ENCODE data around the gene ZNF8.
A peak's percentile ranks its signal among the peaks of the same experiment; 100 is the strongest.

ZNF8 gene

DNA sequence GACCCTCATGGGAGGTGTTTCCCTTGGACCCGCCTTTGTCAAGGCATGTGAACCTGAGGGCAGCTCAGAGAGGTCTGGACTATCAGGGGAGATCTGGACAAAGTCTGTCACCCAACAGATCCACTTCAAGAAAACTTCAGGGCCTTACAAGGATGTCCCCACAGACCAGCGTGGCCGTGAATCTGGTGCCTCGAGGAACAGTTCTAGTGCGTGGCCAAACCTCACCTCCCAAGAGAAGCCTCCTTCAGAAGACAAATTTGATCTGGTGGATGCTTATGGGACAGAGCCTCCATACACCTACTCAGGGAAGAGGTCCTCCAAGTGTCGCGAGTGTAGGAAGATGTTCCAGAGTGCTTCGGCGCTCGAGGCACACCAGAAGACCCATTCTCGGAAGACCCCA is 59.6 kb downstream of the ZNF8 start:
- Histone ChIP-seq H3K4me3 (ENCODE audit: insufficient read depth in 1 of 2, low read depth in 1 of 2, low read length in 2 of 2) (no peak overlapping the region), H2BK120ac (ENCODE audit: low read depth, low read length) (no peak overlapping the region), H3K79me1 (replicated peaks; ENCODE audit: low read length, poor library complexity, severe bottlenecking) (peaks cover 44% of the 10 kb centered on the region), H2AFZ (ENCODE audit: low read depth, low read length) (no peak overlapping the region), H3K9me3 (ENCODE audit: control insufficient read depth, low read length) (peaks cover 14% of the 10 kb centered on the region), H2BK15ac (ENCODE audit: low read depth, poor library complexity, severe bottlenecking) (no peak overlapping the region), H3K18ac (ENCODE audit: low read depth in 1 of 2, low read length in 2 of 2) (no peak overlapping the region), H3K4ac (ENCODE audit: low read depth in 1 of 2, low read length in 2 of 2) (no peak overlapping the region), H3K14ac (ENCODE audit: low read length in 2 of 2) (no peak overlapping the region), H3K36me3 (ENCODE audit: control insufficient read depth in 1 of 2, insufficient read depth in 2 of 2, low read depth in 1 of 2, low read length in 2 of 2) (peaks cover 62 to 70% of the 10 kb centered on the region in 2 experiments), H3K27me3 (ENCODE audit: control insufficient read depth in 1 of 2, insufficient read depth in 1 of 2, low read length in 2 of 2) (no peaks in the 10 kb centered on the region), H3K4me1 (ENCODE audit: control insufficient read depth, insufficient read depth, low read depth, low read length) (no peaks in the 10 kb centered on the region), H2BK12ac (ENCODE audit: low read length in 2 of 2) (no peak overlapping the region), H2AK5ac (ENCODE audit: low read length, severe bottlenecking) (no peak overlapping the region), H3K27ac (ENCODE audit: low read length, poor library complexity, severe bottlenecking) (no peak overlapping the region), H3K9ac (ENCODE audit: low read length) (no peak overlapping the region), H3K4me2 (ENCODE audit: low read length, poor library complexity, severe bottlenecking) (no peak overlapping the region), H4K8ac (ENCODE audit: low read length) (no peak overlapping the region), H3K23ac (ENCODE audit: low read length in 2 of 2) (no peak overlapping the region), H2BK5ac (ENCODE audit: low read depth, low read length, poor library complexity, severe bottlenecking) (no peak overlapping the region), H4K91ac (ENCODE audit: low read length) (no peak overlapping the region)
- WGBS, result 99% methylated on average over 11 of the region's 11 CpGs
- DNase-seq, result no peak

DNA sequence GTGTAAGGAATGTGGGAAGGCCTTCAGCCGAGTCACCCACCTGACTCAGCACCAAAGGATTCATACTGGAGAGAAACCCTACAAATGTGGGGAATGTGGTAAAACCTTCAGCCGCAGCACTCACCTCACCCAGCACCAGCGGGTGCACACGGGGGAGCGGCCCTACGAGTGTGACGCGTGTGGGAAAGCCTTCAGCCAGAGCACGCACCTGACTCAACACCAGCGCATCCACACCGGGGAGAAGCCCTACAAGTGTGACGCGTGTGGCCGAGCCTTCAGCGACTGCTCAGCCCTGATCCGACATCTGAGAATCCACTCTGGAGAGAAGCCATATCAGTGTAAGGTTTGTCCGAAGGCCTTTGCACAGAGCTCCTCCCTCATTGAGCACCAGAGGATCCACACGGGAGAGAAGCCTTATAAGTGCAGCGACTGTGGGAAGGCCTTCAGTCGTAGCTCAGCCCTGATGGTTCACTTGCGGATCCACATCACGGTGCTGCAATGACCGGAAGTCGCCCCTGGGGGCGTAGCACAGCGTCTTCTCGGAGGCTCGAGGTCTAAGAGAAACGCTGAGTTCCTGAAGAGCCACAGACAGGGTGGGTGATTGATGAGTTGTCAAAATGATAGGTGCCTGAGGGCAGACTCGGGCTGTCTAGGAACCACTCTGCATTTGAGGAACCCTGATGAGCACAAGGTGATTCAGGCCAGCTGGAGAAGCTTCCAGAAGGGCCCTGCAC is 60.2 kb downstream of the ZNF8 start:
- H4K8ac ChIP-seq (ENCODE audit: low read length), result no peak overlapping the region
- no peak overlapping the region for H3K4me2 ChIP-seq (ENCODE audit: low read length, poor library complexity, severe bottlenecking)
- no peak overlapping the region for H3K4me3 ChIP-seq (ENCODE audit: insufficient read depth in 1 of 2, low read depth in 1 of 2, low read length in 2 of 2)
- H3K9me3 ChIP-seq (ENCODE audit: control insufficient read depth, low read length), result peaks cover 14% of the 10 kb centered on the region
- DNase-seq, result no peak
- H2BK12ac ChIP-seq (ENCODE audit: low read length in 2 of 2), result no peak overlapping the region
- H3K14ac ChIP-seq (ENCODE audit: low read length in 2 of 2), result no peak overlapping the region
- H3K27ac ChIP-seq (ENCODE audit: low read length, poor library complexity, severe bottlenecking), result no peak overlapping the region
- peaks cover 62 to 70% of the 10 kb centered on the region in 2 experiments for H3K36me3 ChIP-seq (ENCODE audit: control insufficient read depth in 1 of 2, insufficient read depth in 2 of 2, low read depth in 1 of 2, low read length in 2 of 2)
- WGBS, result 87% methylated on average over 30 of the region's 30 CpGs
- H4K91ac ChIP-seq (ENCODE audit: low read length), result no peak overlapping the region
- no peak overlapping the region for H2AK5ac ChIP-seq (ENCODE audit: low read length, severe bottlenecking)
- no peak overlapping the region for H2BK120ac ChIP-seq (ENCODE audit: low read depth, low read length)
- no peaks in the 10 kb centered on the region for H3K27me3 ChIP-seq (ENCODE audit: control insufficient read depth in 1 of 2, insufficient read depth in 1 of 2, low read length in 2 of 2)
- no peak overlapping the region for H3K4ac ChIP-seq (ENCODE audit: low read depth in 1 of 2, low read length in 2 of 2)
- no peak overlapping the region for H2BK15ac ChIP-seq (ENCODE audit: low read depth, poor library complexity, severe bottlenecking)
- no peak overlapping the region for H2AFZ ChIP-seq (ENCODE audit: low read depth, low read length)
- no peaks in the 10 kb centered on the region for H3K4me1 ChIP-seq (ENCODE audit: control insufficient read depth, insufficient read depth, low read depth, low read length)
- no peak overlapping the region for H3K9ac ChIP-seq (ENCODE audit: low read length)
- no peak overlapping the region for H2BK5ac ChIP-seq (ENCODE audit: low read depth, low read length, poor library complexity, severe bottlenecking)
- H3K79me1 ChIP-seq (replicated peaks; ENCODE audit: low read length, poor library complexity, severe bottlenecking), result peaks cover 44% of the 10 kb centered on the region
- no peak overlapping the region for H3K18ac ChIP-seq (ENCODE audit: low read depth in 1 of 2, low read length in 2 of 2)
- H3K23ac ChIP-seq (ENCODE audit: low read length in 2 of 2), result no peak overlapping the region

- Histone ChIP-seq H2BK15ac (ENCODE audit: low read depth, poor library complexity, severe bottlenecking) (no peak overlapping the region), H2AFZ (ENCODE audit: low read depth, low read length) (no peak overlapping the region), H3K4me1 (ENCODE audit: control insufficient read depth, insufficient read depth, low read depth, low read length) (peaks cover 10% of the 10 kb centered on the region), H3K14ac (ENCODE audit: low read length in 2 of 2) (no peak overlapping the region), H2BK5ac (ENCODE audit: low read depth, low read length, poor library complexity, severe bottlenecking) (no peak overlapping the region), H2BK120ac (ENCODE audit: low read depth, low read length) (no peak overlapping the region), H3K9ac (ENCODE audit: low read length) (no peak overlapping the region), H3K4me2 (ENCODE audit: low read length, poor library complexity, severe bottlenecking) (no peak overlapping the region), H3K27me3 (ENCODE audit: control insufficient read depth in 1 of 2, insufficient read depth in 1 of 2, low read length in 2 of 2) (no peaks in the 10 kb centered on the region), H3K4me3 (ENCODE audit: insufficient read depth in 1 of 2, low read depth in 1 of 2, low read length in 2 of 2) (no peak overlapping the region), H2BK12ac (ENCODE audit: low read length in 2 of 2) (no peak overlapping the region), H4K8ac (ENCODE audit: low read length) (no peak overlapping the region), H4K91ac (ENCODE audit: low read length) (no peak overlapping the region), H3K18ac (ENCODE audit: low read depth in 1 of 2, low read length in 2 of 2) (no peak overlapping the region), H2AK5ac (ENCODE audit: low read length, severe bottlenecking) (no peak overlapping the region), H3K79me1 (replicated peaks; ENCODE audit: low read length, poor library complexity, severe bottlenecking) (peaks cover 27% of the 10 kb centered on the region), H3K36me3 (ENCODE audit: control insufficient read depth in 1 of 2, insufficient read depth in 2 of 2, low read depth in 1 of 2, low read length in 2 of 2) (peaks cover 16 to 21% of the 10 kb centered on the region in 2 experiments), H3K27ac (ENCODE audit: low read length, poor library complexity, severe bottlenecking) (no peak overlapping the region), H3K9me3 (ENCODE audit: control insufficient read depth, low read length) (no peaks in the 10 kb centered on the region), H3K23ac (ENCODE audit: low read length in 2 of 2) (no peak overlapping the region), H3K4ac (ENCODE audit: low read depth in 1 of 2, low read length in 2 of 2) (no peak overlapping the region)
- 93% methylated on average over 4 of the region's 5 CpGs for WGBS
- DNase-seq, result peak; percentile 15
Measured at GRCh38 chr19:58345558-58345957, 66.8 kb downstream of the ZNF8 start.

- 1% methylated on average over 70 of the region's 82 CpGs for WGBS
- H3K14ac ChIP-seq (ENCODE audit: low read length in 2 of 2), result peak overlapping the region in 1 of 2 experiments; percentile 93
Measured at GRCh38 chr19:58346961-58347929, 68.5 kb downstream of the ZNF8 start.

More at GRCh38 chr19:58346961-58347929, 68.5 kb downstream of the ZNF8 start:
- peak overlapping the region; percentile 73 for H4K8ac ChIP-seq (ENCODE audit: low read length)
- no peak overlapping the region for H2BK120ac ChIP-seq (ENCODE audit: low read depth, low read length)
- no peaks in the 10 kb centered on the region for H3K27me3 ChIP-seq (ENCODE audit: control insufficient read depth in 1 of 2, insufficient read depth in 1 of 2, low read length in 2 of 2)
- peak overlapping the region; percentile 94 to 95 for H3K18ac ChIP-seq (ENCODE audit: low read depth in 1 of 2, low read length in 2 of 2)
- H3K27ac ChIP-seq (ENCODE audit: low read length, poor library complexity, severe bottlenecking), result peak overlapping the region; percentile 71
- peak; percentile 78 for DNase-seq
- peak overlapping the region; percentile 88 to 90 for H3K4me3 ChIP-seq (ENCODE audit: insufficient read depth in 1 of 2, low read depth in 1 of 2, low read length in 2 of 2)
- peak overlapping the region; percentile 77 for H2BK15ac ChIP-seq (ENCODE audit: low read depth, poor library complexity, severe bottlenecking)
- peak overlapping the region; percentile 84 for H3K4me2 ChIP-seq (ENCODE audit: low read length, poor library complexity, severe bottlenecking)
- H3K23ac ChIP-seq (ENCODE audit: low read length in 2 of 2), result peak overlapping the region in 1 of 2 experiments; percentile 66
- peaks cover 4 to 27% of the 10 kb centered on the region in 2 experiments for H3K36me3 ChIP-seq (ENCODE audit: control insufficient read depth in 1 of 2, insufficient read depth in 2 of 2, low read depth in 1 of 2, low read length in 2 of 2)
- H3K4ac ChIP-seq (ENCODE audit: low read depth in 1 of 2, low read length in 2 of 2), result peak overlapping the region; percentile 81 to 98
- peaks cover 31% of the 10 kb centered on the region for H3K79me1 ChIP-seq (replicated peaks; ENCODE audit: low read length, poor library complexity, severe bottlenecking)
- peak overlapping the region; percentile 87 for H3K9ac ChIP-seq (ENCODE audit: low read length)
- H3K4me1 ChIP-seq (ENCODE audit: control insufficient read depth, insufficient read depth, low read depth, low read length), result peaks cover 10% of the 10 kb centered on the region
- H2AFZ ChIP-seq (ENCODE audit: low read depth, low read length), result peak overlapping the region; percentile 84
- H2BK5ac ChIP-seq (ENCODE audit: low read depth, low read length, poor library complexity, severe bottlenecking), result peak overlapping the region; percentile 24
- peak overlapping the region in 1 of 2 experiments; percentile 48 for H2BK12ac ChIP-seq (ENCODE audit: low read length in 2 of 2)
- H3K9me3 ChIP-seq (ENCODE audit: control insufficient read depth, low read length), result no peaks in the 10 kb centered on the region
- H4K91ac ChIP-seq (ENCODE audit: low read length), result peak overlapping the region; percentile 88
- no peak overlapping the region for H2AK5ac ChIP-seq (ENCODE audit: low read length, severe bottlenecking)
